ENCODE results near the gene PIP5KL1. TPM values are rescaled to one million over a fixed set of nuclear protein-coding genes. Genes with fewer than 3 reads are reported as not detected.

PIP5KL1 gene
- total and polyA plus RNA-seq, 2 of the 8 experiments (the other 6 are each of a cell fraction or from before 2014, with no cell fraction given) = 13.4 to 15.4 TPM

- H3K4me1 ChIP-seq (replicated peaks in 1 of 4; ENCODE audit: control insufficient read depth in 3 of 4, insufficient read depth in 4 of 4, low read length in 3 of 4) = peaks cover 0 to 10% (median 7%) of the 10 kb centered on the region in 4 experiments; a peak in 6 of 7 replicates
- H2BK20ac ChIP-seq (ENCODE audit: low read length) = no peak overlapping the region
- H3K9me3 ChIP-seq (ENCODE audit: insufficient read depth in 2 of 2, low read depth in 1 of 2, low read length in 1 of 2) = no peaks in the 10 kb centered on the region
- H2BK15ac ChIP-seq (ENCODE audit: low read length) = no peak overlapping the region
- H3K79me1 ChIP-seq (ENCODE audit: low read depth, low read length) = no peaks in the 10 kb centered on the region
- H3K56ac ChIP-seq (replicated peaks; ENCODE audit: insufficient read length, low read depth, low read length) = no peak overlapping the region
- ChIA-PET CTCF (ENCODE audit: partially characterized antibody) (interaction anchor here (0.6 to 1.7 kb wide), 2 partner anchors 12 to 76 kb away, joined by 3 to 5 read pairs; no protein-coding TSS in a partner anchor), POLR2A (ENCODE audit: partially characterized antibody) (interaction anchor here (0.6 to 8.6 kb wide), 2 partner anchors 10 to 16 kb away, joined by 3 to 91 read pairs; partner anchors contain the start of gene ST6GALNAC6)
- no peak overlapping the region for H3K18ac ChIP-seq (ENCODE audit: extremely low read depth, low read length)
- no peak overlapping the region for H4K91ac ChIP-seq (replicated peaks; ENCODE audit: insufficient read length, low read length)
- H3K14ac ChIP-seq (ENCODE audit: insufficient read length) = no peak overlapping the region
- H2BK12ac ChIP-seq (ENCODE audit: low read depth, low read length) = no peak overlapping the region
- H4K20me1 ChIP-seq (replicated peaks in 1 of 2; ENCODE audit: control insufficient read depth in 1 of 2, insufficient read depth in 2 of 2, low read length in 2 of 2) = peaks cover 0 to 1% of the 10 kb centered on the region in 2 experiments
- H3K36me3 ChIP-seq (ENCODE audit: control insufficient read depth in 2 of 4, insufficient read depth in 4 of 4, low read length in 3 of 4) = peaks cover 0 to 3% (median 0%) of the 10 kb centered on the region in 4 experiments; a peak in 2 of 8 replicates
- no peaks in the 10 kb centered on the region for H3K27me3 ChIP-seq (replicated peaks in 1 of 4; ENCODE audit: control insufficient read depth in 3 of 4, extremely low read depth in 1 of 4, insufficient read depth in 3 of 4, low read length in 3 of 4)
- no peak overlapping the region for H3K4ac ChIP-seq (replicated peaks; ENCODE audit: insufficient read length, low read depth, low read length)
- WGBS, 2 experiments (ENCODE audit: extremely low coverage in 1 of 2, insufficient coverage in 1 of 2, insufficient read length in 1 of 2, insufficient replicate concordance in 2 of 2, low coverage in 1 of 2, low lambda C conversion rate in 2 of 2, missing lambda C conversion rate in 1 of 2) = 91% methylated on average over 7 of the region's 8 CpGs; no CpG with 5 or more reads in 1 of the 2 experiments
- no peak overlapping the region for H3K27ac ChIP-seq (ENCODE audit: low read depth, low read length)
- H4K8ac ChIP-seq (ENCODE audit: extremely low read depth, insufficient read depth, low read length) = no peak overlapping the region
- H4K5ac ChIP-seq (ENCODE audit: insufficient read length, low read depth, low read length) = no peak overlapping the region
- no peak for FAIRE-seq
- no peak overlapping the region for H2BK120ac ChIP-seq (replicated peaks; ENCODE audit: low read depth, low read length)
- no peak overlapping the region for H3K9ac ChIP-seq (replicated peaks in 1 of 4; ENCODE audit: extremely low read depth in 1 of 4, low read depth in 3 of 4, low read length in 3 of 4)
- H2BK5ac ChIP-seq (ENCODE audit: low read depth, low read length) = no peak overlapping the region
- DNase-seq (ENCODE audit: low read depth in 1 of 2, low spot score in 2 of 2) = no peak
- H3K4me3 ChIP-seq (ENCODE audit: extremely low read depth in 1 of 4, insufficient read depth in 2 of 4, low read depth in 3 of 4, low read length in 4 of 4) = no peak overlapping the region
- H3K23me2 ChIP-seq (ENCODE audit: low read depth, low read length) = peaks cover 7% of the 10 kb centered on the region; the same call in 1 of the 2 replicates
- H2AK5ac ChIP-seq (ENCODE audit: low read depth, low read length) = no peak overlapping the region
- H3K23ac ChIP-seq (ENCODE audit: insufficient read length) = no peak overlapping the region
- H3K4me2 ChIP-seq (ENCODE audit: insufficient read depth in 1 of 2, low read depth in 2 of 2, low read length in 2 of 2) = no peak overlapping the region
- H3K79me2 ChIP-seq (ENCODE audit: control insufficient read depth in 1 of 2, insufficient read depth in 2 of 2, low read length in 2 of 2) = no peaks in the 10 kb centered on the region
- no peak overlapping the region for H2AFZ ChIP-seq (ENCODE audit: low read length)
- no peak for TF ChIP-seq GTF2F1 (IDR thresholded peaks at IDR 0.05; ENCODE audit: borderline replicate concordance, low read depth, low read length)
- no peak for TF ChIP-seq ZNF274 (IDR thresholded peaks at IDR 0.05; ENCODE audit: borderline replicate concordance, extremely low read depth, low read length)
- no peak for TF ChIP-seq TAF7 (optimal IDR thresholded peaks at IDR 0.05; ENCODE audit: borderline replicate concordance, low read depth, low read length)
- no peak for TF ChIP-seq RNF2 (IDR thresholded peaks at IDR 0.05; ENCODE audit: borderline replicate concordance, low read depth, low read length, missing control alignments, poor library complexity, severe bottlenecking)
- no peak for TF ChIP-seq CTCF (IDR thresholded peaks at IDR 0.05; ENCODE audit: control extremely low read depth in 1 of 3, insufficient read depth in 1 of 3, low read depth in 1 of 3, low read length in 3 of 3)
- TF ChIP-seq CBX5 (IDR thresholded peaks at IDR 0.05; ENCODE audit: low read depth, low read length) = no peak
- TF ChIP-seq JUND (IDR thresholded peaks at IDR 0.05; ENCODE audit: low read length) = no peak
- no peak for TF ChIP-seq MAX (IDR thresholded peaks at IDR 0.05)
- no peak for TF ChIP-seq RFX5 (IDR thresholded peaks at IDR 0.05; ENCODE audit: borderline replicate concordance, low read depth, low read length)
- no peak for TF ChIP-seq POU5F1 (IDR thresholded peaks at IDR 0.05; ENCODE audit: low read depth, low read length)
- TF ChIP-seq EGR1 (IDR thresholded peaks at IDR 0.05; ENCODE audit: borderline replicate concordance, low read depth, low read length) = no peak
These were observed 50.4 kb downstream of the PIP5KL1 start for GRCh38 chr9:127880143-127880542.
